Choroid plexus epithelial cell (primary cell): ENCODE data around the gene NRXN3.

Experiments
- DNase-seq: peaks from one replicate; pipeline ENCODE4 v3.0.0-alpha.2; 2010; ENCODE audit warnings: low read depth
- H3K4me3 ChIP-seq: 2 replicates; pipeline ENCODE4 v1.5.1; 2011; ENCODE audit warnings: low read depth, mild to moderate bottlenecking, control low read depth, low read length, moderate library complexity
- CTCF ChIP-seq: conservative IDR thresholded peaks from 2 replicates; pipeline ENCODE4 v1.5.1; 2011; ENCODE audit warnings: low read depth, mild to moderate bottlenecking, control low read depth, inconsistent platforms, low read length, moderate library complexity

Gene NRXN3

DNA sequence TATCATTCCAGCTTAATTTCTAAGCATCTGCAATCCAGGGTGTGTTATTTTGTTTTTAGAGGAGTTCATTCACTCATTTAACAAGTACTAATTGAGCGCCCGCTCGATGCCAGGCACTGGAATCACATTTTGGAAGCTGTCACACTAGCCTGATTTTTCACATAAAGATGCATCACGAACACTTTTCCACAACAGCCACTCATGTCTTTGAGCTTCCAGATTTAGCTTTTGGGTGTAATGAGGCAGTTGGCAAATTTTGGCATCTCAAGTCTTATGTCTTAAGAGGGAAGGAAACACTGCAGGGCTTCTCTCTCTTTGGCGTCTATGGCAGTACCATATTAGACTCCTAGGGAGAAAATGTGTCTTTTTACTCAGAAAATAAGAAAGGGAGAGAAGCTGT lies 14.0 kb downstream of the NRXN3 start:
- no peak overlapping the region for H3K4me3 ChIP-seq
- no peak for TF ChIP-seq CTCF
- DNase-seq = no peak

GRCh38 chr14:78186277-78186676 lies 16.1 kb downstream of the NRXN3 start:
- no peak for TF ChIP-seq CTCF
- no peak for DNase-seq
- H3K4me3 ChIP-seq = no peak overlapping the region

- no peak for DNase-seq
- H3K4me3 ChIP-seq = no peak overlapping the region
- no peak for TF ChIP-seq CTCF
Observed at GRCh38 chr14:78188882-78189281, 18.7 kb downstream of the NRXN3 start.

DNA sequence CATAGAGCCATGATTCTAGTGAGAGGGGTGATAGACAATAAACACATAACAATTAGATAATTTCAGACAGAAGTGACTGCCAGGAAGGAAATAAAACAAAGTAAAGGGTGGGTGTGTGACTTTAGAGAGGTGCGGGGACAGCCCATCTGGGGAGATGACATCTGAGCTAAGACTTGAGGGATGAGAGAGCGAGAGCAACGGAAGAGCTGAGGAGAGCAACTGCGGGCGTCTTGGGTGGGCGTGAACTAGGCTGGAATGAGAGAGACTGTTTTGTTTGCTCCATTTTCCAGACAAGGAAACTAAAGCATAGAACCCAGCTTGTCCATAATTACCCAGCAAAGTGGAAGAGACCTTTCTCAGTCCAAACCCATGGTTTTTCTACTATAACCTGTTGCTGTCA lies 25.3 kb downstream of the NRXN3 start:
- no peak overlapping the region for H3K4me3 ChIP-seq
- DNase-seq = no peak
- no peak for TF ChIP-seq CTCF

DNA sequence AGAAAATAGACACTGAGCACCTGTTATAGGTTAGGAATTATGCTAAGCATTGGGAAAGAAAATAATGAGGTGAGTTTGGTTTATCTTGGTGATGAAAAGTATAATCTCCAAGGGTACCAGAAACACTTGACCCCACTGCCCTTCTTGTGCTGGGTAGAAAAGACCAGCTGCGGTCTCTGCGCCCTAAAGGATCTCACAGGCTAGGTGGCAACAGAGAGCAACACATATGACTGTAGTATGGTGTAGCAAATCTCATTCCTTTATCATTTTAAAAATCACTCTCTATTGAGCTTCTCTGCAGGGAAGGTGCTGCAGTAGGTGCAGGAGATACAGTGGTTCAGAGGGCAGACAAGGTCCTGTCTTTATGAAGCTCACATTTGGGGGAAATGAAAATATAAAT lies 26.1 kb downstream of the NRXN3 start:
- no peak for DNase-seq
- TF ChIP-seq CTCF = no peak
- H3K4me3 ChIP-seq = no peak overlapping the region

- no peak for DNase-seq
- TF ChIP-seq CTCF = no peak
- no peak overlapping the region for H3K4me3 ChIP-seq
Observed at GRCh38 chr14:78197051-78197450, 26.9 kb downstream of the NRXN3 start.

GRCh38 chr14:78202163-78202562 lies 32.0 kb downstream of the NRXN3 start:
- TF ChIP-seq CTCF = no peak
- no peak for DNase-seq
- no peak overlapping the region for H3K4me3 ChIP-seq
